HepG2 (cell line): Measurements from ENCODE around the gene RPL31. TPM values are rescaled to one million over a fixed set of nuclear protein-coding genes. Genes with fewer than 3 reads are reported as not detected.
A peak's percentile ranks its signal among the peaks of the same experiment; 100 is the strongest.

Experiments used
- CBX2 ChIP-seq, 2 experiments: fragments of 200-600 bp in 1 of 2; sonication (generic); formaldehyde crosslinking in 1 of 2; IDR thresholded peaks; 2 replicates each; pipeline versions ENCODE4 v1.7.0 to v1.8.1; 2018 to 2022; ENCODE audit warnings: low read depth in 2 of 2, low read length in 1 of 2, mild to moderate bottlenecking in 1 of 2, missing genetic modification reagents in 1 of 2
- CC2D1A ChIP-seq: sonication (generic); formaldehyde crosslinking; IDR thresholded peaks from 2 replicates; pipeline ENCODE4 v1.8.1; 2023; ENCODE audit warnings: mild to moderate bottlenecking, missing genetic modification reagents
- DMAP1 ChIP-seq: IDR thresholded peaks from 2 replicates; pipeline ENCODE4 v1.6.1; 2016
- DPF2 ChIP-seq: sonication (generic); formaldehyde crosslinking; IDR thresholded peaks from 2 replicates; pipeline ENCODE4 v1.4.0; 2020; ENCODE audit warnings: mild to moderate bottlenecking, low read depth, missing genetic modification reagents, borderline replicate concordance
- HIC2 ChIP-seq: sonication (generic); formaldehyde crosslinking; IDR thresholded peaks from 2 replicates; pipeline ENCODE4 v1.9.0; 2022; ENCODE audit warnings: low read depth, missing genetic modification reagents
- HNF1B ChIP-seq: sonication (generic); formaldehyde crosslinking; IDR thresholded peaks from 2 replicates; pipeline ENCODE4 v1.5.1; 2020; ENCODE audit warnings: mild to moderate bottlenecking, moderate library complexity, missing genetic modification reagents
- KLF11 ChIP-seq: IDR thresholded peaks from 2 replicates; pipeline ENCODE4 v1.6.1; 2016; ENCODE audit warnings: missing compliant biosample characterization
- MED1 ChIP-seq: sonication (generic); formaldehyde crosslinking; IDR thresholded peaks from 2 replicates; pipeline ENCODE4 v1.4.0; 2020; ENCODE audit warnings: missing genetic modification reagents
- MNT ChIP-seq: fragments of 450-650 bp; IDR thresholded peaks from 2 replicates; pipeline ENCODE4 v1.6.1; 2016
- NCOA1 ChIP-seq: sonication (generic); formaldehyde crosslinking; IDR thresholded peaks from 2 replicates; pipeline ENCODE4 v1.9.0; 2021; ENCODE audit warnings: missing genetic modification reagents
- SMC3 ChIP-seq: IDR thresholded peaks from 2 replicates; pipeline ENCODE4 v1.6.1; 2011; ENCODE audit warnings: low read length, improper control_type of control experiment
- TBP ChIP-seq: sonication (generic); formaldehyde crosslinking; IDR thresholded peaks from 2 replicates; pipeline ENCODE4 v1.5.0; 2020; ENCODE audit warnings: missing genetic modification reagents
- THAP8 ChIP-seq: sonication (generic); formaldehyde crosslinking; IDR thresholded peaks from 2 replicates; pipeline ENCODE4 v1.5.1; 2020; ENCODE audit warnings: missing genetic modification reagents, mild to moderate bottlenecking, borderline replicate concordance
- XRCC5 ChIP-seq: fragments of 200-400 bp; formaldehyde crosslinking; optimal IDR thresholded peaks from 2 replicates; pipeline ENCODE3; 2017; ENCODE audit warnings: mild to moderate bottlenecking, low read length
- ZBTB7A ChIP-seq: sonication (generic); formaldehyde crosslinking; IDR thresholded peaks from 2 replicates; pipeline ENCODE4 v1.8.0; 2022; ENCODE audit warnings: mild to moderate bottlenecking, missing genetic modification reagents
- ZFP36L1 ChIP-seq: sonication (generic); formaldehyde crosslinking; IDR thresholded peaks from 2 replicates; pipeline ENCODE4 v1.8.0; 2022; ENCODE audit warnings: mild to moderate bottlenecking, missing genetic modification reagents, moderate library complexity
- ZKSCAN1 ChIP-seq: fragments of 150-350 bp; IDR thresholded peaks from 2 replicates; pipeline ENCODE4 v1.6.1; 2014; ENCODE audit warnings: low read length
- ZMAT5 ChIP-seq: sonication (generic); formaldehyde crosslinking; IDR thresholded peaks from 2 replicates; pipeline ENCODE4 v1.5.0; 2020; ENCODE audit warnings: mild to moderate bottlenecking, low read depth, missing genetic modification reagents, borderline replicate concordance
- ZNF253 ChIP-seq: sonication (generic); formaldehyde crosslinking; IDR thresholded peaks from 2 replicates; pipeline ENCODE4 v1.8.0; 2022; ENCODE audit warnings: mild to moderate bottlenecking, missing genetic modification reagents, borderline replicate concordance
- ZNF282 ChIP-seq: fragments of 450-650 bp; IDR thresholded peaks from 2 replicates; pipeline ENCODE4 v1.6.1; 2018; ENCODE audit not compliant: partially characterized antibody
- ZNF496 ChIP-seq: sonication (generic); formaldehyde crosslinking; IDR thresholded peaks from 2 replicates; pipeline ENCODE4 v1.8.1; 2023; ENCODE audit warnings: mild to moderate bottlenecking, moderate library complexity, missing genetic modification reagents; ENCODE audit not compliant: insufficient replicate concordance
- ZNF589 ChIP-seq: sonication (generic); formaldehyde crosslinking; conservative IDR thresholded peaks from 2 replicates; pipeline ENCODE4 v1.8.0; 2022; ENCODE audit warnings: mild to moderate bottlenecking, moderate library complexity, missing genetic modification reagents
- ZNF724P ChIP-seq: sonication (generic); formaldehyde crosslinking; IDR thresholded peaks from 2 replicates; pipeline ENCODE4 v1.8.0; 2022; ENCODE audit warnings: missing genetic modification reagents, borderline replicate concordance
- polyA plus RNA-seq, 8 experiments: library from polyadenylated mRNA; depleted of rRNA in 3 of 8; stranded (reverse) in 7 of 8; unstranded in 1 of 8; fragments of >200 nt; fragmentation: Illumina TruSeq in 4 of 8; extraction: Trizol in 4 of 8; gene quantifications; 2 replicates each; pipeline versions ENCODE4 v1.2.1 to v1.2.3, GENCODE V29; 2011 to 2016; ENCODE audit warnings: low read depth in 4 of 8, missing spikeins in 1 of 8, mixed read lengths in 1 of 8; ENCODE audit not compliant: insufficient read depth in 1 of 8
- total RNA-seq, 5 experiments: library from RNA; depleted of rRNA; stranded (reverse); fragments of >200 nt; fragmentation: Illumina TruSeq; extraction: Trizol; gene quantifications; 2 replicates each; pipeline ENCODE4 v1.2.3, GENCODE V29; 2016; ENCODE audit warnings: low read depth in 1 of 5

The RPL31 gene
- total and polyA plus RNA-seq, 2 of the 13 experiments (the other 11 are each of a cell fraction or from before 2014, with no cell fraction given): 3,331 to 3,582 TPM

GRCh38 chr2:101001691-101002561 lies at the start of gene RPL31 (continued):
- TF ChIP-seq HNF1B (CRISPR knock-in tag) (peak; percentile 94; the same call in 1 of the 2 replicates), NCOA1 (CRISPR knock-in tag) (peak; percentile 91), ZNF282 (no peak), TBP (CRISPR knock-in tag) (peak; percentile 23; the same call in 1 of the 2 replicates), MNT (0 out of 2 replicates have a peak, but pooled peaks have one; percentile 30), ZFP36L1 (CRISPR knock-in tag) (peak; percentile 99), XRCC5 (peak; percentile 82), KLF11 (peak; percentile 99), DMAP1 (CRISPR knock-in tag) (peak; percentile 97), ZNF589 (CRISPR knock-in tag) (peak; percentile 97), HIC2 (CRISPR knock-in tag) (peak; percentile 78; the same call in 1 of the 2 replicates), DPF2 (CRISPR knock-in tag) (0 out of 2 replicates have a peak, but pooled peaks have one; percentile 32), ZNF496 (no peak), ZNF253 (CRISPR knock-in tag) (peak; percentile 97; the same call in 1 of the 2 replicates), ZBTB7A (peak; percentile 97), SMC3 (no peak), ZKSCAN1 (0 out of 2 replicates have a peak, but pooled peaks have one; percentile 46), CBX2 (IDR thresholded peaks at IDR 0.05; ENCODE audit: low read depth, low read length) (no peak), CBX2 (CRISPR knock-in tag; IDR thresholded peaks at IDR 0.05; ENCODE audit: low read depth) (0 out of 2 replicates have a peak, but pooled peaks have one; percentile 97), ZNF724P (CRISPR knock-in tag) (peak; percentile 99), CC2D1A (peak; percentile 94; the same call in 1 of the 2 replicates), ZMAT5 (CRISPR knock-in tag) (peak; percentile 82; the same call in 1 of the 2 replicates), THAP8 (CRISPR knock-in tag) (peak; percentile 99), MED1 (CRISPR knock-in tag) (peak; percentile 87)
